Thymus (tissue), 11 donors: ENCODE measurements around the gene C1orf198. TPM values are rescaled to one million over a fixed set of nuclear protein-coding genes. Genes with fewer than 3 reads are reported as not detected.

ENCODE experiments used
- DNase-seq, 9 donors: peaks; one replicate each; pipeline ENCODE4 v3.0.0-alpha.2; 2013; ENCODE audit warnings: low spot score in 9 of 9, low read depth in 6 of 9, missing footprints in 1 of 9
- H3K27ac ChIP-seq, 2 donors: one replicate each; pipeline ENCODE4 v1.5.1; 2013; ENCODE audit warnings: control low read depth in 1 of 2, low read depth in 1 of 2, low read length in 1 of 2, mild to moderate bottlenecking in 1 of 2, moderate library complexity in 1 of 2
- H3K27me3 ChIP-seq, 2 donors: one replicate each; pipeline ENCODE4 v1.5.1; 2013; ENCODE audit warnings: low read length in 1 of 2; ENCODE audit not compliant: control insufficient read depth in 2 of 2, insufficient read depth in 1 of 2
- H3K36me3 ChIP-seq, 2 donors: one replicate each; pipeline ENCODE4 v1.5.1; 2013; ENCODE audit warnings: low read length in 1 of 2, mild to moderate bottlenecking in 1 of 2, moderate library complexity in 1 of 2; ENCODE audit not compliant: control insufficient read depth in 2 of 2, insufficient read depth in 2 of 2
- H3K4me1 ChIP-seq, 2 donors: one replicate each; pipeline ENCODE4 v1.5.1; 2013; ENCODE audit warnings: low read length in 2 of 2; ENCODE audit not compliant: control insufficient read depth in 2 of 2, insufficient read depth in 2 of 2
- H3K4me3 ChIP-seq, 2 donors: one replicate each; pipeline ENCODE4 v1.5.1; 2013; ENCODE audit warnings: low read length in 2 of 2, control low read depth in 1 of 2, mild to moderate bottlenecking in 1 of 2
- H3K9me3 ChIP-seq, 2 donors: one replicate each; pipeline ENCODE4 v1.5.1; 2013; ENCODE audit warnings: low read length in 1 of 2, mild to moderate bottlenecking in 1 of 2; ENCODE audit not compliant: control insufficient read depth in 2 of 2, insufficient read depth in 1 of 2
- WGBS: extraction: QIAGEN DNeasy Blood & Tissue Kit; methylation state at CpG from one replicate; pipeline ENCODE4 v1.1.7; 2013; 5-methylcytosine and 5-hydroxymethylcytosine counted together
- polyA plus RNA-seq: library from polyadenylated mRNA; stranded (reverse); fragments of 200-250 nt; gene quantifications from one replicate; pipeline ENCODE4 v1.2.3, GENCODE V29; 2013
- total RNA-seq: library from RNA; stranded (reverse); fragments of 120-200 nt; gene quantifications from one replicate; pipeline ENCODE4 v1.2.4, GENCODE V29; 2013
- donor health status: healthy.

C1orf198 gene
- total and polyA plus RNA-seq, 2 donors: 10.1 to 14.2 TPM

GRCh38 chr1:230866171-230867070 lies 1.9 kb downstream of the C1orf198 start:
- 94% methylated on average over 9 of the region's 9 CpGs for WGBS
- Histone ChIP-seq H3K9me3 (peaks cover 0 to 8% of the 10 kb centered on the region in 2 donors), H3K27me3 (peaks cover 17 to 38% of the 10 kb centered on the region in 2 donors), H3K27ac (no peak overlapping the region), H3K4me1 (peaks cover 12 to 20% of the 10 kb centered on the region in 2 donors), H3K36me3 (no peaks in the 10 kb centered on the region), H3K4me3 (no peak overlapping the region)
- no peak for DNase-seq

- 93% methylated on average over 8 of the region's 8 CpGs for WGBS
- H3K4me1 ChIP-seq: peaks cover 12 to 20% of the 10 kb centered on the region in 2 donors
- no peak for DNase-seq
- H3K36me3 ChIP-seq: no peaks in the 10 kb centered on the region
- no peak overlapping the region for H3K4me3 ChIP-seq
- no peak overlapping the region for H3K27ac ChIP-seq
- H3K9me3 ChIP-seq: peaks cover 0 to 8% of the 10 kb centered on the region in 2 donors
- H3K27me3 ChIP-seq: peaks cover 17 to 29% of the 10 kb centered on the region in 2 donors
Measured at GRCh38 chr1:230865062-230865817, 3.1 kb downstream of the C1orf198 start.

- Histone ChIP-seq H3K4me3 (no peak overlapping the region), H3K36me3 (no peaks in the 10 kb centered on the region), H3K27ac (no peak overlapping the region), H3K4me1 (peaks cover 12 to 20% of the 10 kb centered on the region in 2 donors), H3K9me3 (peaks cover 0 to 8% of the 10 kb centered on the region in 2 donors), H3K27me3 (peaks cover 14 to 24% of the 10 kb centered on the region in 2 donors)
- WGBS: 89% methylated on average over 9 of the region's 9 CpGs
- no peak for DNase-seq
Measured at GRCh38 chr1:230864441-230864840, 3.9 kb downstream of the C1orf198 start.

- H3K4me3 ChIP-seq: no peak overlapping the region
- peaks cover 9 to 13% of the 10 kb centered on the region in 2 donors for H3K4me1 ChIP-seq
- DNase-seq: no peak
Measured at GRCh38 chr1:230863449-230863848, 4.9 kb downstream of the C1orf198 start.

GRCh38 chr1:230861970-230862595 lies 6.2 kb downstream of the C1orf198 start:
- Histone ChIP-seq H3K4me1 (peaks cover 3 to 9% of the 10 kb centered on the region in 2 donors), H3K9me3 (peaks cover 0 to 3% of the 10 kb centered on the region in 2 donors), H3K4me3 (no peak overlapping the region), H3K27me3 (peaks cover 2 to 3% of the 10 kb centered on the region in 2 donors), H3K36me3 (no peaks in the 10 kb centered on the region), H3K27ac (no peak overlapping the region)
- no peak for DNase-seq
- WGBS: 94% methylated on average over 4 of the region's 4 CpGs

More at GRCh38 chr1:230863449-230863848, 4.9 kb downstream of the C1orf198 start:
- Histone ChIP-seq H3K9me3 (peaks cover 0 to 3% of the 10 kb centered on the region in 2 donors), H3K36me3 (no peaks in the 10 kb centered on the region), H3K27ac (peak overlapping the region in 1 of 2 donors; percentile 55), H3K27me3 (peaks cover 5 to 15% of the 10 kb centered on the region in 2 donors)
- 39% methylated on average over 6 of the region's 6 CpGs for WGBS

- peaks cover 2 to 9% of the 10 kb centered on the region in 2 donors for H3K4me1 ChIP-seq
- H3K27ac ChIP-seq: peak overlapping the region in 1 of 2 donors; percentile 9
Measured at GRCh38 chr1:230861489-230861888, 6.8 kb downstream of the C1orf198 start.

GRCh38 chr1:230860617-230861384 lies 7.5 kb downstream of the C1orf198 start:
- no peak for DNase-seq
- Histone ChIP-seq H3K27ac (no peak overlapping the region), H3K4me1 (peaks cover 2 to 9% of the 10 kb centered on the region in 2 donors), H3K4me3 (no peak overlapping the region), H3K36me3 (no peaks in the 10 kb centered on the region), H3K9me3 (peaks cover 0 to 3% of the 10 kb centered on the region in 2 donors), H3K27me3 (no peaks in the 10 kb centered on the region)
- 94% methylated on average over 9 of the region's 9 CpGs for WGBS

More at GRCh38 chr1:230861489-230861888, 6.8 kb downstream of the C1orf198 start:
- DNase-seq: no peak
- Histone ChIP-seq H3K27me3 (no peaks in the 10 kb centered on the region), H3K36me3 (no peaks in the 10 kb centered on the region), H3K4me3 (no peak overlapping the region), H3K9me3 (peaks cover 0 to 3% of the 10 kb centered on the region in 2 donors)
- 94% methylated on average over 13 of the region's 13 CpGs for WGBS

GRCh38 chr1:230858918-230859729 lies 9.2 kb downstream of the C1orf198 start:
- Histone ChIP-seq H3K27ac (no peak overlapping the region), H3K4me1 (peaks cover 0 to 5% of the 10 kb centered on the region in 2 donors), H3K27me3 (no peaks in the 10 kb centered on the region), H3K9me3 (peaks cover 0 to 3% of the 10 kb centered on the region in 2 donors), H3K4me3 (no peak overlapping the region), H3K36me3 (no peaks in the 10 kb centered on the region)
- WGBS: 95% methylated on average over 12 of the region's 12 CpGs
- DNase-seq: no peak
